Measurements from ENCODE around the gene CIT.
"Not testable (repeated sequence)": the region's sequence is repeated elsewhere in the genome, so short reads cannot be mapped to it uniquely, and the experiment has no call there.

CIT gene

DNA sequence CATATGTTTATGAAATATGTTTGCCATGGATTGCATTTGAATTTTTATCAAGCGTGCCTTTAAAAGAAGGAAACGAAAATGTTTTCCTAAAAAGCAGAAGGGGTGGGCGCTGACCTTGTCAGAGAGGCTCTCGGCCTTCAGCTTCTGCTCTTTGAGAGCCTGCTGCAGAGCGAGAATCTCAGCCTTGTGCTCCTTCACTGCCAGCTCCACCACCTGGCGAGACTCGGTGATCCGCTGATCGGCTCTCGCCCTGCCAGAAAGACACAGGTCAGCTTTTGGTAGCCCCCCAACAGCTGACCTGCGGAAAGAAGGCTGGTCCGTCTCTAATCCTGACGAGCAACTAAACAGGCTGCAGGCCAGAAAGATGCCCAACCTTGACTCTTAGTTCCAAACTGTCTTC is 146.7 kb downstream of the CIT start:
- peak; percentile 5 for DNase-seq

DNA sequence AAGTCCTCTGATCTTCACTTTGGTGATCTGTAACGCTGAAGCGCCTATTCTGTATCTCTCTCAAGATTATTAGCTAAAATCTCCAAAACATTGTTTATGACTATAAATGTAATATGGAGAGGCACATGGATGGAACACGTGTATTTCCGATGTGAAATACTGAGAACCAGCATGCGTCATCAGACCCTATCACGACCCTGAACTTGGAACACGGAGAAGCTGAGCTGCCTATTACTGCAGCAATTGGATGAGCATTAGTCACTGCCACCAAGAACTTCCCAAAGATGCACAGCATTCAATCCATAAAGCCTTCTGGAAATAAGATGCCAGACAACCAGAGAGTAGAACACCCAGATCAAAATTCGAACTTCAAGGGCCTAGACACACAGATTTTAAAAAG is 147.2 kb downstream of the CIT start:
- DNase-seq: no peak

DNA sequence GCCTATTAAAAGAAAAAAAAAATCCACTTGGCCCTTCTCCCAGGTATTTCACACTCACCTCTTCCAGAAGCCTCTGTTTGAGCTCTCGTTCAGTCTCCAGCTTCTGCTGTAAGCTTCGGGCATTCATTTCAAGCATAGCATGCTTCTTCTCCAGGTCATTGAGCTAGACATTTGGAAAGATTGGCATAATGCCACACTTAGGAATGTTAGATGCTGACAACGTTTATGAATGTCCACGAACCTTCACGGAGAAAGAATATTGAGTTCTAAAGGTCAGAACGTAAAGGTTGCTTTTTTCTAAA is 148.7 kb downstream of the CIT start:
- DNase-seq: no peak

DNA sequence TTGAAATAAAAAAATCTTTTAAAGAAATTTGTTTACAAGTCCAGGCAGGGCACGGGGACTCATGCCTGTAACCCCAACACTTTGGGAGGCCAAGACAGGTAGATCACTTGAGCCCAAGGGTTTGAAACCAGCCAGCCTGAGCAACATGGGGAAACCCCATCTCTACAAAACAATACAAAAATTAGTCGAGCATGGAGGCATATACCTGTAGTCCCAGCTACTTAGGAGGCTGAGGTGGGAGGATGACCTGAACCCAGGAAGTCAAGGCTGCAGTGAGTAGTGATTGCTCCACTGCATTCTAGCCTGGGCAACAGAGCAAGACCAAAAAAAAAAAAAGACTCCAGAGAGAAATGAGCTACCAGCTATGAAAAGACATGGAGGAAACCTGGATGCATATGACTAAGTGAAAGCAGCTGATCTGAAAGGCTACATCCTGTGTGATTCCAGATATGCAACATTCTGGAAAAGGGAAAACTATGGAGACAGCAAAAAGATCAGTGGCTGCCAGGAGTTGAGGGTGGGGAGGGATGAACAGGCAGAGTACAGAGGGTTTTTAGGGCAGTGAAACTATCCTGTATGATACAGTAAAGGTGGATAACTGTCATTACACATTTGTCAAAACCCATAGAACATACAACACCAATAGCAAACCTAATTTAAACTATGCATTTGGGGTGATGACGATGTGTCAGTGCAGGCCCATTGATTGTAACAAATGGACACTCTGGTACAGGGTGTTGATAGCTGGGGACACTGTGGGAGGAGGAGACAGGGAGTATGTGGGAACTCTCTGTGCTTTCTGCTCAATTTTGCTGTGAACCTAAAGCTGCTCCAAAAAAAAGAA is 149.3 kb downstream of the CIT start:
- DNase-seq: no peak

DNA sequence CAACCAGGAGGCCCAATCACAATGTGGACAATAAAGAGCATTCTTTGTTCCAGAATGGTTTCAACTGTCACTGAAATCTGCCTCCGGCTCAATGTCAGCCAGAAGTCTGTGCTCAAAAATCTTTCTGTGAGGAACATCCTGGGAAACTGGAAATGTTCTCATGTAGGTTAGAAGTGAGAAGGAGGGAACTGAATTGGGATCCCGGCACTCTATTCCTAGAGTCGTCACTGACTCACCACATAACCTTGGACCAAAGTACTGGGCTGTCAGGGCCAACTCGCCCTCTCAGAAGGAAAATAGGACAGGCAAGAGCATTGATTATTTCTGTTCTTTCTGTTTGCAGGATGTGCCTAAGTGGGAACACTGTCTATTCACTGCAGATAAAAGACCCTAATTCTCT is 151.6 kb downstream of the CIT start:
- DNase-seq: no peak

DNA sequence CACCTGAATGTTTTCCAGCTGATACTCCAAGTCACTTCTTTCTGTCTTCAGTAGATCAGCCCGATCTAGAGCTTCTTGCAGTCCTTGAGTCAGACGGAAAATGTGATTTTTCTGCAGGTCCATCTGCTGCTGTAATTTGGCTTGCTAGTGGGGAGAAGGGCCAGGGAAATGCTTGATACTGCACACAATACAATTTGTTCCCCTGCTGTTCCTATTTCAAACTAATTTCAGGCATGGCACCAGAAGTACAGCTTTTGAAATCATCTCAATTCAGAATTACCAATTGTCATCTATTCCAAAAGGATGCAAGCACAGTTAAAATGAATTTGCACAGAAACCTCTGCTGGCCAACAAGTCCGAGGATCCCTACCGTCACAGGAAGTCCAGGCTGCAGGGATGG is 155.8 kb downstream of the CIT start:
- DNase-seq: no peak

DNA sequence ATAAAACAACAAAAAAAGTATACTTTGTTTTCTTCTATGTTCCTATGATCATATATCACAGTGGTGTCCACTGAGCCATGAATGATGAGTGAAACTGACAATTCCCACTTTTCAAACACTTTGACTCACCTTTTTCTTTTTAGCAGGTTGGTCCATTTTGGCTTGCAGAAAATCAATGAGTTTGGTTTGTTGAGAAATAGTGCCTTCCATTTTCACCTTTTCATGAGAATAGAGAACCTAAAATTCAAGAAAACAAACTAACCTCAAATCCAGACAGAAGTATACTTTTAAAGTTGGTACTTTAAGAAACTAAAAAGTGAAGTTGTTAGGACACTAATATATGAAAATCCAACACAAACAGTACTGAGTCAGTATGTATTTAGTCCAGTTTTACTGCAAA is 156.8 kb downstream of the CIT start:
- DNase-seq: no peak

DNA sequence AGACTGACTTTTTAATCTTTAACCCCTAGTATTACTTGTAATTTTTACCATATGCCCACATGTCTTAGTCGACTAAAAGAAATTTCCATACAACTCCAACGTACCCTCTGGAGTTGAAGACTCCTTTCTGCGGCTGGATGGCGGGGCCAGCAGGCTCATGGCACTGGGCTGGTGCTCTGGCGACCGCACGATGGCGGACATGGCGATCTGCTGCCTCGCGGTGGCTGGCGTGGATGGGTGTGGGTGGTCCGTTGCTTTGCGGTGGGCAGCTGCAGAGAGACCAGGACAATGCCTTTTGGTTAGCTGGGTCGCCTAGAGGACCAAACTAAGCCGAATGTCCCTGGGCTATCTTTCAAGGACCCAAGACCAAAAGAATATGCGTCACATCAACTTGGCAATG is 159.0 kb downstream of the CIT start:
- DNase-seq: no peak

DNA sequence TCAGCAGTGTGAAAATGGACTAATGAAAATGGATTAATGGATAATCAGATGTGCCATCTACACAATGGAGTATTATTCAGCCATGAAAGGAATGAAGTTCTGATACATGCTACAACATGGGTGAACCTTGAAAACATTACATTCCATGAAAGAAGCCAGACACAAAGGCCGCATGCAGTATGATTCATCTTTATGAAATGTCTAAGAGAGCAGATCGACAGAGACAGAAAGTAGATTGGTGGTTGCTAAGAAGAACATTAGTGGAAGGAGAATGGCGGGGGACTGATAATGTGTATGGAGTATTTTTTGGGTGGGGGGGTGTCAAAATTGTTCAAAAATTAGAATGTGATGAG is 161.9 kb downstream of the CIT start:
- no peak for DNase-seq

DNA sequence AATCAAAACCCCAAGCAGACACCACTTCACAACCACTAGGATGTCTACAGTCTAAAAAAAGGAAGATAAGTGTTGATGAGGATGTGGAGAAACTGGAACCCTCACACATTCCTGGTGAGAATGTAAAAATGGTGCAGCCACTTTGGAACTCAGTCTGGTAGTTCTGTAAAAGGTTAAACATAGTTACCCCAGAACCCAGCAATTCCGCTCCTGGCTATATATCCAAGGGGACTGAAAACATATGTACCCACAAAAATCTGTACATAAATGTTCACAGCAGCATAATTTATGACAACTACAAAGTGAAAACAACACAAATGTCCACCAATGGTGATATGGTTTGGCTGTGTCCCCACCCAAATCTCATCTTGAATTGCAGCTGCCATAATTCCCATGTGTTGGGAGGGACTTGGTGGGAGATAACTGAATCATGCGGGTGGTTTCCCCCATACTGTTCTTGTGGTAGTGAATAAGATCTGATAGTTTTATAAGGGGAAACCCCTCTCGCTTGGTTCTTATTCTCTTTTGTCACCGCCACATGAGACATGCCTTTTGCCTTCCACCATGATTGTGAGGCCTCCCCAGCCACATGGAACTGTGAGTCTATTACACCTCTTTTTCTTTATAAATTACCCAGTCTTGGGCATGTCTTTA is 162.4 kb downstream of the CIT start:
- no peak for DNase-seq

DNA sequence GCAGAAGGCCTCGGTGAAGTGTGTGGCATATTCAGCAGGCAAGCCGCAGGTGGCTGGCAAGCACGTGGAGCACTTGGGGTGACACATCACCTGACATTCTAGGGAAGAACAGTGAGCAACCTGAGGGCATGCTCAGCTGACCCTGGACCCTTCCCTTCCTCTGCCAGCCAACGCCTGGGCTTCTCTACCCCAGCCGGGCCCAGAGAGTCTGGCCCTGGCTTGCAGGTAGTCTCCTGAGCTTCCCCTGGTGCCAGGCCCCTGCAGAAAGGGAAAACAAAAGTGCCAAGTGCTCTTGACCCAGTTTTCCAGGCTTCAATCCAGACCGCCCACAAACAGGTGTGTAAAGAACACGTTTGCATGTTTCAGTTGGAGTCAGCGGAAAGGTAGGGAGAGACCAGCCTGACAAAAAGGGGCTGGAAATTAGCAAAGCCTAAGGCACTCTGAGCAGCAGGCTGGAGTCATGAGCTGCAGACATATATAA is 163.5 kb downstream of the CIT start:
- DNase-seq: no peak

DNA sequence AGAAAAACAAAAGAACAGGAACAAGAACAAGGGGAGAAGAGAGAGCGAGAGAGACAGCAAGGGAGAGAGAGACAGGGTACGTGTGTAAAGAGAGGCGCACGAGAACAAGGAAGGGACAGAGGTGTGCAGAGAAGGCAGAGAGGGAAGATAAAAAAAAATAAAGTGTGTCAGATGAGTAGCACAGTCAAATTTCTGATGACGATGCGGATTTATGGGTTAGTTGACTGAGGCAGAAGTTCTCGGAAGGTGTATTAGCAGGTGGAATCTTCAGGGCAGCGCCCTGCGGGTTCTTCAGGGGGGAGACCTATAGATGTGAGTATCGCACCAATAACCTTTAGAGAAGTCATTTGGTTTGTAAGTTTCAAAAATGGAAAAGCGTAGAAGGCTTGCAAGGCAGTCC is 164.4 kb downstream of the CIT start:
- DNase-seq: no peak

DNA sequence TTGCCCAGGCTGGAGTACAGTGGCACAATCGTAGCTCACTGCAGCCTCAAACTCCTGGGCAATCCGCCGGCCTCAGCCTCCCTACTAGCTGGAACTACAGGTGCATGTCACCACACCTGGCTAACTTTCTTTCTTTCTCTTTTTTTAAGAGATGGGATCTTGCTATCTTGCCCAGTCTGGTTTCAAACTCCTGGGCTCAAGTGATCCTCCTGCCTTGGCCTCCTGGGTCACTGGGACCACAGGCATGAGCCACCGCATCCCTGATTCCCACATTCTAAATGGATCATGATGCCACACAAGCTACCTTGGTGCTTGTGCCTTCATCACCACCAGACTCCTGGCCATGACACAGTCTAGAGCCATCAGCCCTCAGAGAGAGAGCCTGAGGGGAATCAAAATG is 165.4 kb downstream of the CIT start:
- no peak for DNase-seq

DNA sequence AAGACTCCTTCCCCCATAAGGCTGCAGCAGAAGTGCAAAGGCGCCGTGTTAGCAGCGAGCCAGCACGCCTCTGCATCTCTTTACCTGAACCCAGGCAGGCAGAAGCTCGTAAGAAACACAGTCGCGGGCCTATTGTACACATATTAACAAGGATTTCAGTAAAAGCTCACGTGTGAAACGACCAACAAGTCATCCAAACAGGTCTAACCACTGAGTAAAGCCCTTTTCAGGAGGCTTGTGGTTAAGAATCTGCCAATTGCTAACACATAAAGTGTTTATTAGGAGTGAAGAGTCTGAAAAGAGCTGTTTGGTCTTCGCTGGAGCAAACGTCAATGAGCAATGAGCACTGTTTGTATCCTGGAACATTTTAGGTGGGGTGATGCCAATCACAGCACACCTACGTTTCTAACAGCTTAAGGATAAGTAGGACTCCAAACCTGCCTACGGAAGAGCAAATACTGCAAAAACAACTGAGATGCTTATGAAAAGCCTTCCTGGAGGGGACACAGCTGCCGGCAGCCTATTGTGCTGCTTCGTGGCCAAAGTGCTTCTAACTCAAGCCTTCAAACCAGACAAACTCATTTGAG is 166.1 kb downstream of the CIT start:
- DNase-seq: no peak

DNA sequence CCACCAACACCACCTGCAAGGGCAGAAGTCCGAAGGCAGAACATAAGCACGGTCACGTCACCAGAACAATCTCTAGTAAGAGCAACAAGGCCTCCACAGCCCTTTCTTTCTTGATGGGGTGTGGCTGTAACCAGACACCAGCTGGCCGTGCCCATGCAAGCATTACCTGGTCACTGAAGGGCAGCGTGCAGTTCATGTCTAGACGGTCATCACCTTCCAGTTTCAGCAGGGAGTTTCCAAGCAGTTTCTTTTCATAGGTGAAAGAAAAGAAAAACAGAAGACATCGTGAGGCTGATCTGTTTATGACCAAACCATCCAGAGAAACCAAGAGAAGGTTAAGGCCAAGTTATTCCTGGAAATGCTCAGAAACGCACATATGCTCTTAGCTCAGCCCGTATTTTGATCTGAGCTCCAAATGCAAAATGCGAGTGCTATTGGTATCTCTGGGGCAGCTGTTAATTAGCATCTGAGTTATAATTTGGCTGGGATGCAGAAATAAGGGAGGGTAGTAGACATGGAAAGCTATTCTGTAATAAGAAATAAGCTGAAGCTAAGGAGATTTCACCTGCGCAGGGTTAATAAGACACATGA is 166.7 kb downstream of the CIT start:
- DNase-seq: no peak

DNA sequence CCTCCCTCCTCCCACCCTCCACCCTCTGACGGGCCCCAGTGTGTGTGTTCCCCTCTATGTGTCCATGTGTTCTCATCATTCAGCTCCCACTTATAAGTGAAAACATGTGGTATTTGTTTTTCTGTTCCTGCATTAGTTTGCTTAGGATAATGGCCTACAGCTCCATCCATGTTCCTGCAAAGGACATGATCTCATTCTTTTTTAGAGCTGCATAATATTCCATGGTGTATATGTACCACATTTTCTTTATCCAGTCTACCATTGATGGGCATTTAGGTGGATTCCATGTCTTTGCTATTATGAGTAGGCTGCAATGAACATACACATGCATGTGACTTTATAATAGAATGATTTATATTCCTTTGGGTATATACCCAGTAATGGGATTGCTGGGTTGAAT is 170.7 kb downstream of the CIT start:
- DNase-seq: not testable (repeated sequence)

DNA sequence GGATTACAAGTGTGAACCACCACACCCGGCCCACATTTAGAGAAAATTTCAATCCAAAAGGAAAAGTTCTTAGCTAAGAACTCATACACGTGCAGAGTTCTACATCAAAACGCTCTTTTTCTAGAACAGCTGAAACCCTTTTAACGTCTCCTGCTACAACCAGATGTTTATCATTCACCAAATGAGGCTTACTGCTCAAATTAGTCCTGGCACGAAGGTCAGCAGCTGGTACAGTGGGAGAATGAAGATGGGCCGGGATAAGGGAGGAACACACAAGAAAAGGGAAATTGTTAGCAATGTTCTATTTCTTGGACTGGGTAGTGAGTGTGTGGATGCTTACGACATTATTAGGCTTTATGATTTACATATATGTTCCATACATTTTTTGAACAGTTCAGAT is 171.9 kb downstream of the CIT start:
- DNase-seq: no peak

DNA sequence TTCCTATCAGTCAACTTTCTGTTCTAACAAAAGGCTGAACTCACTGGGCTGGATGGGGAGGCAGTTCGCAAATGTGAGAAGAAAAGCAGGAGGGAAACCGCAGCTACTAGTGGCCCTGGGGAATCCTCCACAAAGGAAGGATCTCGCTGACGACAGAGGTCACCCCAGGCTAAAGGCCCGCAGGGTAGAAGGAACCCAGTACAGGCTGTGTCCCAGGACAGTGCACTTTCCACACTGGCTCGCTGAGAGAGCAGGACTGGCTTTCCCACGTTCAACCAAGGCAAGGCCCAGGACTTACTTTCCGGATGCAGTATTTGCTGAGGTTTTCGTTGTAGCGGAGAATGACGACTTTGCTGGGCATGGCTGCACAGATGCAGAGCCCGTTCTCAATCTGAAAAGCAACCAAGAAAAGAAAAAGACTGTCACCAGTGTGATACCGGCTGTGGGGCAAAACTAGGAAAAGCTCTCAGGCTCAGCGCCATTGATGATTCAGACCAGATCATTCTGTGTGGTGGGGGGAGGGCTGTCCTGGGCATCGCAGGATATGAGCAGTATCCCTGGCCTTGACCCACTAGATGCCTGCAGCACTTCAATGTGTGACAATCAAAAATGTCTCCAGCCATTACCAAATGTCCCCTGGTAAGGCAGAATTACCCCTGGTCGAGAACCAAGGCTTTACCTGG is 172.9 kb downstream of the CIT start:
- DNase-seq: no peak

DNA sequence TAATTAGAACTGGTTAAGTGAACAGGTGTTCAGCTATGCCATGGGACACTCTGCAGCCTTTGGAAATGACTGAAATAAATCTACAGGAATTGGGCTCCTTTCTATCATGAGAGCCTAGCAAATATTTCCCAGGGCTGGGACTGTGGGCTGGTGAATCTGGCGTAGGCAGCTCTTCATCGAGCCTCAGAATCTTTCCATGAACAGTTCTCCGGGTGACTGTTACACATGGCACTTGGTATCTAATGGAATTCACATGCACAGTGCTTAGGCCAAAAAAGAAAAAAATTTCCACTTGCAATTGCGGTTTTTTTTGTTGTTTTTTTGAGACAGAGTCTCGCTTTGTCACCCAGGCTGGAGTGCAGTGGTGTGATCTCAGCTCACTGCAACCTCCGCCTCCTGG is 177.0 kb downstream of the CIT start:
- no peak for DNase-seq

DNA sequence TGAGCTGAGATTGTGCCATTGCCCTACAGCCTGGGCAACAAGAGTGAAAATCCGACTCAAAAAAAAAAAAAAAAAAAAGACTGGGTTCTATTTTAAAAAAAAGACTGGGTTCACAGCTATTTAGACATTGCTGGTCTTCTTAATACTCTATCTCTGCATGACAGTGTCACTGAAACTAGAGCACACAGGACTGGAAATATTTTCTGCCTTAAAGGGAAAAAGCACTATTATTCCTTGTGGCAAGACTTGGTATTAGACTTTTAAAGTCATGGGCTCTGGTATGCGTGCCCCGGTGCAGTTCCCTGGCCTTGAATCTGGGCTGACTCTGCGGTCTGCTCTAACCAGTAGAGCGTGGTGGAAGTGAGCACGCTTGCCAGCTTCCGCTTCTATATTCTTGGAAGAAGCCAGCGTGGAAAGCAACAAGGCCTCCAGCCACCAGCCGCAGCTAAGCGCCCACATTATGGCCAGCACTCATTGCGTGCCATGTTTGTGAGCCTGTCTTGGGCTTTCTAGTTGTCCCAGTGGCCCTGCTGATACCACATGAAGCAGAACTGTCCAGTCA is 177.8 kb downstream of the CIT start:
- DNase-seq: no peak

DNA sequence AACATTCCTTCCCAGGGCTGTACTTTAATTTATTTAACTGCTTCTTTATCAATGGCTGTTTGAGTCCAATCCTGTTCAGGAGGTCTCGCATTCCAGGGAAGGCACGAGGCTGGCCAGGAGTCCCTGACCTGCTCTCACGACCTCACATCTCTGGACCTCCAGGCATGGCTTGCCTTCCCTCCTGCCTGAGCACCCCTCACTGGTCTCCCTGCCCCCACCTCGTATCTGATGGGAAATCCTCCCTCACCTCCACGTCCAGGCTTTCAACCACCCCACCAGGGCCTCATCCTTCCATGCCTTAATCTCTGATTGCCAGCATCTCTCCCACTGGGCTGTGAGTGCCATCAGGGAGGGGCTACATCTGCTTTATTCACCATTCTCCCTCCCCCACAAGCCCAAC is 180.2 kb downstream of the CIT start:
- no peak for DNase-seq

DNA sequence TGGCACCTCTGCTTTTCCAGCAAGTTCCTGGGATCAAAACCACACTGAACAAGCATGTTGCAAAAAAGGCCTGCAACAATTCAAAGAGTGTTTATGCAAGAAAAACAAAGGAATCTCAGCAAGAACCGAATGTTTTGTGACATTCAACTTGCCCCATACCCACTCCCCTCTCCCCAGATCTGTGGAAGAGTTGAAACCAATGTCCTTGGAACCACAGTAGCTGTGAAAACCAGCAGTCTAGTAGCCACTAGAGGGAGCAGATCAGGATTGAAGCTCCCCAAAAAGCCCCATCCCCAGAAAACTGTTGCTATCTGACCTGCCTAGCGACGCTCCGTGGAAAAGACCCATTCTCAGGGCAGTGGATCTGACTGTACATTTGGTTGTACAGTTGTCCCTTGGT is 182.1 kb downstream of the CIT start:
- DNase-seq: no peak

DNA sequence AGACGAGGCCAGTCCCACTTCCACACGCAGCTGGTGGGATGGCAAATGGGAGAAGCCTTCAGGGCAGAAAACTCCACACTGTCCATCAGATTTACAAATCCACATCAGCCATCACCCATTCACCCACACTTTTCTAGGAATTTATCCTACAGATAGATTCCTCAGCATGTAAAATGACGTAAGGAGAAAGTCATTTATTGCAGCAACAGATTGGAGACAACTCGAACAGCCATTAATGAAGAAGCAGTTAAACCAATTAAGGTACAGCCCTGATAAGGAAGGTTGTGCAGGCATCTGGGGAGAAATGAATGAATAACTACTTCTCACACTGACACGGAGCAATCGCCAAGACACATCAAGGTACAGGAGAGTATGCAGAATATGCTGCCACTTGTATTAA is 183.0 kb downstream of the CIT start:
- DNase-seq: no peak
